ENCODE data around the gene HMHB1.

DNA sequence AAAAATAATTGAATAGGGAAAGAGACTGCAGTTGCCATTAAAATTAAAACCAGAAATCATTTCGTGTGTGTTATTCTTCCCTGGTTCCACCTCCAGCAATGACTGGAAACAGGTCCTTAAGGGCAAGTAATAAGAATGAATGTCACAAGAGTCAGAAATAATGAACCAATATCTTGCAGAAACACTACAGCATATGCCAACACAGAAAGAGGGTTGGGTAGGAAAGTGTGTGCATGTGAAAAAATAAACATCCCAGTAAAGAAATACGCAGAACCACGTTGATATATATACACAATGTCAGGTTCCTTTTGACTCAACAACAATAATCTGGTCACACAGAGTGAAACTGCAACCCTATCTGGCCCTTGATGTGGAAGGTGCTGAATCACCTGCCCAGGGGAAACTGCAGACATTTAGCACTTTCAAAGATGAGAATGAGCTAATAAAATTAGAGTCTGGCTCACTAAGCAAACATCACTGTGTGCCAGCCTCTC, 15.0 kb downstream of the HMHB1 start:
- TF ChIP-seq, protein P1, sequence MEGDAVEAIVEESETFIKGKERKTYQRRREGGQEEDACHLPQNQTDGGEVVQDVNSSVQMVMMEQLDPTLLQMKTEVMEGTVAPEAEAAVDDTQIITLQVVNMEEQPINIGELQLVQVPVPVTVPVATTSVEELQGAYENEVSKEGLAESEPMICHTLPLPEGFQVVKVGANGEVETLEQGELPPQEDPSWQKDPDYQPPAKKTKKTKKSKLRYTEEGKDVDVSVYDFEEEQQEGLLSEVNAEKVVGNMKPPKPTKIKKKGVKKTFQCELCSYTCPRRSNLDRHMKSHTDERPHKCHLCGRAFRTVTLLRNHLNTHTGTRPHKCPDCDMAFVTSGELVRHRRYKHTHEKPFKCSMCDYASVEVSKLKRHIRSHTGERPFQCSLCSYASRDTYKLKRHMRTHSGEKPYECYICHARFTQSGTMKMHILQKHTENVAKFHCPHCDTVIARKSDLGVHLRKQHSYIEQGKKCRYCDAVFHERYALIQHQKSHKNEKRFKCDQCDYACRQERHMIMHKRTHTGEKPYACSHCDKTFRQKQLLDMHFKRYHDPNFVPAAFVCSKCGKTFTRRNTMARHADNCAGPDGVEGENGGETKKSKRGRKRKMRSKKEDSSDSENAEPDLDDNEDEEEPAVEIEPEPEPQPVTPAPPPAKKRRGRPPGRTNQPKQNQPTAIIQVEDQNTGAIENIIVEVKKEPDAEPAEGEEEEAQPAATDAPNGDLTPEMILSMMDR (conservative IDR thresholded peaks at IDR 0.05 in 1 of 2, IDR thresholded peaks at IDR 0.05 in 1 of 2; ENCODE audit: low read depth in 1 of 2, low read length in 2 of 2) = no peak
- TF ChIP-seq EZH2 (IDR thresholded peaks at IDR 0.05; ENCODE audit: low read length, missing control alignments) = no peak

Data from fibroblast of lung (primary cell).